ENCODE measurements around the gene RMND5B.

The RMND5B gene

DNA sequence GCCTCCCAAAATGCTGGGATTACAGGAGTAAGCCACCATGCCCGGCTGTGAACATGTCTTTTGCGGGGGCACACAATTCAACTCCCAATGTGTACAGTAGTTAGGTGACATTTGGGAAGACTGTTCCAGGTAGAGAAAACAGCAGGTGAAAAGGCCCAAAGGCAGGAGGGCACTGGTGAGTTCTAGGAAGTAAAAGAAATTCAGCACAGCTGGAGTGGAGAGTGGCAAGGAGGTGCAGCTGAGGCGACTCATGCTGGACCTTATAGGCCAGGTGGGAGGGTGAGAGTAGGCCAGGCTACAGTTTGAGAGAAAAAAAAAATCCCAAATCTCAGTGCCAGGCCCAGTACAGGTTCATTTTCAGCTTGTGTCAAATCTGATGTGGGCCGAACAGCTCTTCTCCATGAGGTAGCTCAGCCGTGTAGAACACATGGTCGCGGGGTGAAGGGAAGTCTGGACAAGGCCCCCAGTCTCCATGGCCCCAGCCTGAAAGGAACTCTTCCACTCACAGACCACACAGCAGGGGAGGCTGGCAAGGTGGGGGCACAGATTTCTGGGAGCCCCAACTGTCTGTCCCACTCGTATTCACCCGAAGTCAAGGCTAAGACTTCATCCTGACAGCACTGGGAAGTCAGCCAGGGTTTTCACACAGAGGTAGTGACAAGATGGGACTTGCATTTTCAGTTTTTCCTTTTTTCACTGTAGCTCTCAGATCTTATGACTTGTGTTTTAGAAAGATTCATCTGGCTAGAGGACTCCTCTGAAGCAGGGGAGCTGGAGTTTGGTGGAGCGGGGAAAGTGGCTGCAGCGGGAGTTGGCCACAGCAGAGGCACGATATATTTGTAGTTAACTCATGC lies 69.0 kb downstream of the RMND5B start:
- no peak for DNase-seq

Data from amygdala (tissue), 56 donors.